Panc1 (cell line): ENCODE data around the gene CYP39A1. TPM values are rescaled to one million over a fixed set of nuclear protein-coding genes. Genes with fewer than 3 reads are reported as not detected.

Source experiments
- ATAC-seq: fragments of 200-7000 bp; cut with Tn5 transposase; 2 replicates; pipeline ENCODE4 v1.9.1; 2020; ENCODE audit warnings: mild to moderate bottlenecking, moderate library complexity
- BruUV-seq: library from RNA; stranded (reverse); fragments of 400-500 nt; replicated peaks from 2 replicates; lab custom pipeline; 2021; lab: Mats Ljungman, UMichigan
- CTCF ChIA-PET: fragments of 300-600 bp; sonication (Branson Sonifier 250); formaldehyde crosslinking; loops from one replicate; lab custom pipeline; 2022; ENCODE audit warnings: antibody characterized with exemption; lab: Charles Lee
- POLR2A ChIA-PET: fragments of 300-600 bp; sonication (Branson Sonifier 250); formaldehyde crosslinking; loops from one replicate; lab custom pipeline; 2022; ENCODE audit warnings: antibody characterized with exemption; lab: Charles Lee
- DNase-seq: peaks from one replicate; pipeline ENCODE4 v3.0.0-alpha.2; 2010; ENCODE audit warnings: low read depth, low spot score
- H3K27ac ChIP-seq: 2 replicates; pipeline ENCODE4 v1.5.1; 2011; ENCODE audit warnings: mild to moderate bottlenecking, low read length, inconsistent platforms
- H3K27me3 ChIP-seq: fragments of 200-500 bp; sonication (Bioruptor generic); 2 replicates; pipeline ENCODE4 v1.6.0; 2014; ENCODE audit warnings: low read length, inconsistent platforms; ENCODE audit not compliant: control insufficient read depth, insufficient read depth
- H3K36me3 ChIP-seq: fragments of 200-500 bp; sonication (Bioruptor generic); 2 replicates; pipeline ENCODE4 v1.5.1; 2014; ENCODE audit warnings: inconsistent platforms, mild to moderate bottlenecking, low read length, moderate library complexity; ENCODE audit not compliant: control insufficient read depth, insufficient read depth
- H3K4me1 ChIP-seq: 2 replicates; pipeline ENCODE4 v1.5.1; 2011; ENCODE audit warnings: inconsistent platforms, mild to moderate bottlenecking, low read length, moderate library complexity; ENCODE audit not compliant: control insufficient read depth, insufficient read depth
- H3K4me3 ChIP-seq, 2 experiments: 2 replicates each; pipeline ENCODE4 v1.5.1; 2011 to 2012; ENCODE audit warnings: low read depth in 2 of 2, low read length in 2 of 2, mild to moderate bottlenecking in 2 of 2, inconsistent platforms in 1 of 2, moderate library complexity in 1 of 2
- H3K9me3 ChIP-seq: fragments of 200-500 bp; sonication (Bioruptor generic); 2 replicates; pipeline ENCODE4 v1.5.1; 2014; ENCODE audit warnings: low read depth, mild to moderate bottlenecking, inconsistent platforms, low read length, moderate library complexity; ENCODE audit not compliant: control insufficient read depth, insufficient read depth
- CTCF ChIP-seq: fragments of 450-650 bp; IDR thresholded peaks from 2 replicates; pipeline ENCODE4 v1.5.1; 2017; ENCODE audit warnings: mild to moderate bottlenecking
- POLR2AphosphoS5 ChIP-seq: IDR thresholded peaks from 2 replicates; pipeline ENCODE4 v1.6.1; 2012; ENCODE audit warnings: mild to moderate bottlenecking, low read depth, low read length, moderate library complexity
- REST ChIP-seq, 2 experiments: IDR thresholded peaks; 2 replicates each; pipeline ENCODE4 v1.6.1; 2011 to 2012; ENCODE audit warnings: low read depth in 2 of 2, control low read depth in 1 of 2, low read length in 1 of 2, mild to moderate bottlenecking in 1 of 2, moderate library complexity in 1 of 2; ENCODE audit not compliant: insufficient read depth in 1 of 2
- SIN3A ChIP-seq: IDR thresholded peaks from 2 replicates; pipeline ENCODE4 v1.6.1; 2012; ENCODE audit warnings: low read depth, mild to moderate bottlenecking, low read length, moderate library complexity, borderline replicate concordance; ENCODE audit not compliant: insufficient read depth
- TCF7L2 ChIP-seq: IDR thresholded peaks from 2 replicates; pipeline ENCODE4 v1.6.1; 2011; ENCODE audit warnings: mild to moderate bottlenecking, low read depth, low read length, inconsistent platforms
- in situ Hi-C: cut with HindIII; loops from 2 replicates; pipeline ENCODE4 v1.10.0; 2016; ENCODE audit warnings: low sequenced_read_pairs, low pct_unique_long_range_greater_than_20kb
- intact Hi-C: fragments of 100-400 bp; cut with micrococcal nuclease; formaldehyde crosslinking; loops from one replicate; pipeline ENCODE4 v1.10.0; 2022; ENCODE audit not compliant: unreplicated experiment
- total RNA-seq: library from RNA; stranded (reverse); gene quantifications from one replicate; pipeline ENCODE4 v1.2.1, GENCODE V29; 2021; ENCODE audit not compliant: unreplicated experiment

Gene CYP39A1
- total RNA-seq, 1 experiment from 2014 or later = 0.72 TPM

- in situ Hi-C loops (no loop called here), intact Hi-C loops (no loop called here)
- ChIA-PET POLR2A (no interaction called here), CTCF (no interaction called here)
- Histone ChIP-seq H3K9me3 (no peaks in the 10 kb centered on the region), H3K27ac (no peak overlapping the region), H3K36me3 (no peaks in the 10 kb centered on the region), H3K27me3 (no peaks in the 10 kb centered on the region), H3K4me1 (no peaks in the 10 kb centered on the region), H3K4me3 (no peak overlapping the region)
- TF ChIP-seq POLR2AphosphoS5 (no peak), TCF7L2 (no peak), REST (IDR thresholded peaks at IDR 0.05; ENCODE audit: insufficient read depth in 1 of 2, low read depth in 2 of 2, low read length in 1 of 2) (no peak), SIN3A (no peak)
- no TSS peak for BruUV-seq
- no peak for ATAC-seq
- no peak for DNase-seq
Observed at GRCh38 chr6:46583721-46584120, 68.9 kb downstream of the CYP39A1 start.

- no peak overlapping the region for H3K4me3 ChIP-seq
- no peak for DNase-seq
- CTCF ChIA-PET = no interaction called here
Observed at GRCh38 chr6:46583081-46583480, 69.5 kb downstream of the CYP39A1 start.

More at GRCh38 chr6:46583081-46583480, 69.5 kb downstream of the CYP39A1 start:
- Histone ChIP-seq H3K4me1 (no peaks in the 10 kb centered on the region), H3K9me3 (no peaks in the 10 kb centered on the region), H3K27ac (no peak overlapping the region), H3K27me3 (no peaks in the 10 kb centered on the region), H3K36me3 (no peaks in the 10 kb centered on the region)
- POLR2A ChIA-PET = no interaction called here
- ATAC-seq = no peak
- TF ChIP-seq REST (IDR thresholded peaks at IDR 0.05; ENCODE audit: insufficient read depth in 1 of 2, low read depth in 2 of 2, low read length in 1 of 2) = no peak
- TF ChIP-seq TCF7L2 = no peak
- TF ChIP-seq SIN3A = no peak
- TF ChIP-seq CTCF = no peak
- no peak for TF ChIP-seq POLR2AphosphoS5
- intact Hi-C loops = no loop called here
- BruUV-seq = no TSS peak
- in situ Hi-C loops = no loop called here
